PFSK-1 (cell line): Measurements from ENCODE around the gene GATA2.

ENCODE experiments used
- FOXP2 ChIP-seq: optimal IDR thresholded peaks from 2 replicates; pipeline ENCODE3; 2011; ENCODE audit warnings: borderline replicate concordance, control low read depth, inconsistent platforms; ENCODE audit not compliant: insufficient read depth; ENCODE audit errors: extremely low read length, extremely low read depth
- POLR2AphosphoS5 ChIP-seq: IDR thresholded peaks from 2 replicates; pipeline ENCODE4 v1.6.1; 2012; ENCODE audit warnings: low read depth, mild to moderate bottlenecking, control low read depth, low read length, moderate library complexity
- REST ChIP-seq, 2 experiments: IDR thresholded peaks; 2 replicates each; pipeline versions ENCODE4 v1.6.1 to v1.8.0; 2011 to 2012; ENCODE audit warnings: low read depth in 2 of 2, low read length in 2 of 2, control low read depth in 1 of 2, inconsistent platforms in 1 of 2, mild to moderate bottlenecking in 1 of 2, moderate library complexity in 1 of 2; ENCODE audit not compliant: insufficient read depth in 1 of 2
- SIN3A ChIP-seq: IDR thresholded peaks from 2 replicates; pipeline ENCODE4 v1.6.1; 2012; ENCODE audit warnings: mild to moderate bottlenecking, low read length, moderate library complexity, borderline replicate concordance; ENCODE audit not compliant: insufficient read depth
- TAF1 ChIP-seq: IDR thresholded peaks from 2 replicates; pipeline ENCODE4 v1.6.1; 2012; ENCODE audit warnings: low read length, control low read depth, borderline replicate concordance; ENCODE audit not compliant: insufficient read depth

The GATA2 gene

GRCh38 chr3:128433837-128434165 is 59.2 kb downstream of the GATA2 start:
- TF ChIP-seq FOXP2 = no peak
- TF ChIP-seq POLR2AphosphoS5 = no peak

- TF ChIP-seq SIN3A (no peak), POLR2AphosphoS5 (no peak), REST (IDR thresholded peaks at IDR 0.05; ENCODE audit: insufficient read depth in 1 of 2, low read depth in 2 of 2, low read length in 2 of 2) (no peak), FOXP2 (no peak), TAF1 (no peak)
Observed at GRCh38 chr3:128432971-128433836, 59.8 kb downstream of the GATA2 start.

GRCh38 chr3:128432301-128432970 is 60.6 kb downstream of the GATA2 start:
- TF ChIP-seq REST (IDR thresholded peaks at IDR 0.05; ENCODE audit: insufficient read depth in 1 of 2, low read depth in 2 of 2, low read length in 2 of 2) (no peak), TAF1 (no peak), SIN3A (no peak), FOXP2 (no peak), POLR2AphosphoS5 (no peak)

GRCh38 chr3:128431803-128432300 is 61.1 kb downstream of the GATA2 start:
- TF ChIP-seq TAF1 = no peak
- TF ChIP-seq REST (IDR thresholded peaks at IDR 0.05; ENCODE audit: insufficient read depth in 1 of 2, low read depth in 2 of 2, low read length in 2 of 2) = no peak
- no peak for TF ChIP-seq POLR2AphosphoS5
- TF ChIP-seq SIN3A = no peak
- no peak for TF ChIP-seq FOXP2

GRCh38 chr3:128430731-128431130 is 62.3 kb downstream of the GATA2 start:
- TF ChIP-seq REST (IDR thresholded peaks at IDR 0.05; ENCODE audit: insufficient read depth in 1 of 2, low read depth in 2 of 2, low read length in 2 of 2) (no peak), POLR2AphosphoS5 (no peak), FOXP2 (no peak), SIN3A (no peak), TAF1 (no peak)
